KMS-11 (cell line): ENCODE measurements around the gene MCM8.
A peak's percentile ranks its signal among the peaks of the same experiment; 100 is the strongest.

Source experiments
- H2AFZ ChIP-seq: fragments of 200-600 bp; sonication (generic); 2 replicates; pipeline ENCODE4 v1.6.1; 2016; ENCODE audit warnings: antibody characterized with exemption, mixed run types, low read depth
- H3K27ac ChIP-seq: fragments of 200-600 bp; sonication (generic); 2 replicates; pipeline ENCODE4 v1.6.1; 2016; ENCODE audit warnings: mild to moderate bottlenecking, mixed run types
- H3K27me3 ChIP-seq: fragments of 200-600 bp; sonication (generic); 2 replicates; pipeline ENCODE4 v1.6.1; 2017; ENCODE audit warnings: mild to moderate bottlenecking, low read depth, mixed run types, moderate library complexity; ENCODE audit not compliant: insufficient read depth
- H3K36me3 ChIP-seq: fragments of 200-600 bp; sonication (generic); 2 replicates; pipeline ENCODE4 v1.6.1; 2017; ENCODE audit warnings: mild to moderate bottlenecking, mixed run types; ENCODE audit not compliant: insufficient read depth
- H3K4me1 ChIP-seq: fragments of 200-600 bp; sonication (generic); 2 replicates; pipeline ENCODE4 v1.6.1; 2016; ENCODE audit warnings: mild to moderate bottlenecking, low read depth, mixed run types; ENCODE audit not compliant: poor library complexity, severe bottlenecking
- H3K4me2 ChIP-seq: fragments of 200-600 bp; sonication (generic); 2 replicates; pipeline ENCODE4 v1.7.0; 2016; ENCODE audit warnings: mild to moderate bottlenecking, mixed run types
- H3K4me3 ChIP-seq: fragments of 200-600 bp; sonication (generic); IDR thresholded peaks from 2 replicates; pipeline ENCODE4 v1.6.1; 2017; ENCODE audit warnings: low read depth, low read length, mixed read lengths; ENCODE audit not compliant: insufficient read depth
- H3K79me2 ChIP-seq: fragments of 200-600 bp; sonication (generic); 2 replicates; pipeline ENCODE4 v1.6.1; 2016; ENCODE audit warnings: low read depth, mixed run types; ENCODE audit not compliant: insufficient read depth
- H3K9ac ChIP-seq: fragments of 200-600 bp; sonication (generic); 2 replicates; pipeline ENCODE4 v1.6.1; 2016; ENCODE audit warnings: mild to moderate bottlenecking, mixed run types
- H4K20me1 ChIP-seq: fragments of 200-600 bp; sonication (generic); 2 replicates; pipeline ENCODE4 v1.6.1; 2016; ENCODE audit warnings: mild to moderate bottlenecking, mixed run types; ENCODE audit not compliant: insufficient read depth
- CTCF ChIP-seq: fragments of 200-600 bp; sonication (generic); conservative IDR thresholded peaks from 2 replicates; pipeline ENCODE4 v1.6.1; 2017; ENCODE audit warnings: low read depth, mild to moderate bottlenecking, antibody characterized with exemption, low read length, moderate library complexity, mixed read lengths

Gene MCM8

GRCh38 chr20:6007529-6008103 lies 57.2 kb downstream of the MCM8 start:
- no peak for TF ChIP-seq CTCF
- Histone ChIP-seq H3K79me2 (peaks cover 43% of the 10 kb centered on the region), H2AFZ (no peak overlapping the region), H3K36me3 (no peaks in the 10 kb centered on the region), H3K27ac (no peak overlapping the region), H3K4me1 (peaks cover 24% of the 10 kb centered on the region), H3K9ac (peak overlapping the region; percentile 80; the same call in 1 of the 2 replicates), H4K20me1 (no peaks in the 10 kb centered on the region), H3K27me3 (no peaks in the 10 kb centered on the region), H3K4me3 (no peak overlapping the region), H3K4me2 (peak overlapping the region; percentile 85)

- H2AFZ ChIP-seq: no peak overlapping the region
- peaks cover 43% of the 10 kb centered on the region for H3K79me2 ChIP-seq
- H3K27ac ChIP-seq: no peak overlapping the region
- no peaks in the 10 kb centered on the region for H4K20me1 ChIP-seq
- H3K9ac ChIP-seq: no peak overlapping the region
- TF ChIP-seq CTCF: no peak
- H3K4me3 ChIP-seq: no peak overlapping the region
- no peaks in the 10 kb centered on the region for H3K36me3 ChIP-seq
- H3K27me3 ChIP-seq: no peaks in the 10 kb centered on the region
- peaks cover 24% of the 10 kb centered on the region for H3K4me1 ChIP-seq
- peak overlapping the region; percentile 85; the same call in 1 of the 2 replicates for H3K4me2 ChIP-seq
Observed at GRCh38 chr20:6008254-6008653, 57.8 kb downstream of the MCM8 start.

- H3K4me2 ChIP-seq: no peak overlapping the region
- H4K20me1 ChIP-seq: no peaks in the 10 kb centered on the region
- no peak overlapping the region for H2AFZ ChIP-seq
- H3K27ac ChIP-seq: no peak overlapping the region
- TF ChIP-seq CTCF: no peak
- H3K9ac ChIP-seq: no peak overlapping the region
- H3K36me3 ChIP-seq: no peaks in the 10 kb centered on the region
- peaks cover 14% of the 10 kb centered on the region for H3K4me1 ChIP-seq
- H3K4me3 ChIP-seq: no peak overlapping the region
- peaks cover 33% of the 10 kb centered on the region for H3K79me2 ChIP-seq
- H3K27me3 ChIP-seq: no peaks in the 10 kb centered on the region
Observed at GRCh38 chr20:6012179-6012578, 61.7 kb downstream of the MCM8 start.

- no peaks in the 10 kb centered on the region for H3K27me3 ChIP-seq
- peaks cover 21% of the 10 kb centered on the region; the same call in 1 of the 2 replicates for H3K79me2 ChIP-seq
- no peaks in the 10 kb centered on the region for H3K4me1 ChIP-seq
- no peak overlapping the region for H3K4me2 ChIP-seq
- no peak overlapping the region for H3K9ac ChIP-seq
- no peaks in the 10 kb centered on the region for H3K36me3 ChIP-seq
- no peak overlapping the region for H3K4me3 ChIP-seq
- H4K20me1 ChIP-seq: no peaks in the 10 kb centered on the region; the same call in 1 of the 2 replicates
- no peak for TF ChIP-seq CTCF
- H2AFZ ChIP-seq: no peak overlapping the region
- H3K27ac ChIP-seq: no peak overlapping the region
Observed at GRCh38 chr20:6014017-6014416, 63.6 kb downstream of the MCM8 start.
